GM12875 (cell line): ENCODE data around the gene MN1.

Experiments
- H3K4me3 ChIP-seq: one replicate; pipeline ENCODE4 v1.5.1; 2011; ENCODE audit warnings: low read depth, low read length, control low read depth
- CTCF ChIP-seq: IDR thresholded peaks from 2 replicates; pipeline ENCODE4 v1.5.1; 2011; ENCODE audit warnings: low read depth, mild to moderate bottlenecking, control low read depth, inconsistent platforms, low read length, moderate library complexity, borderline replicate concordance; ENCODE audit not compliant: insufficient read depth

The MN1 gene

GRCh38 chr22:27715106-27715505 lies 86.5 kb downstream of the MN1 start:
- no peak for TF ChIP-seq CTCF
- no peak overlapping the region for H3K4me3 ChIP-seq

- no peak overlapping the region for H3K4me3 ChIP-seq
- no peak for TF ChIP-seq CTCF
These were observed 87.5 kb downstream of the MN1 start for GRCh38 chr22:27714068-27714467.

- TF ChIP-seq CTCF = no peak
- H3K4me3 ChIP-seq = no peak overlapping the region
These were observed 88.1 kb downstream of the MN1 start for GRCh38 chr22:27713461-27713860.

- no peak overlapping the region for H3K4me3 ChIP-seq
- TF ChIP-seq CTCF = no peak
These were observed 89.8 kb downstream of the MN1 start for GRCh38 chr22:27711756-27712155.

- H3K4me3 ChIP-seq = no peak overlapping the region
- TF ChIP-seq CTCF = no peak
These were observed 90.5 kb downstream of the MN1 start for GRCh38 chr22:27711012-27711411.

GRCh38 chr22:27709919-27710675 lies 91.5 kb downstream of the MN1 start:
- H3K4me3 ChIP-seq = no peak overlapping the region

More at GRCh38 chr22:27709919-27710675, 91.5 kb downstream of the MN1 start:
- TF ChIP-seq CTCF = no peak
